ENCODE results near the gene ANKRD55. TPM values are rescaled to one million over a fixed set of nuclear protein-coding genes. Genes with fewer than 3 reads are reported as not detected.
"Not testable (repeated sequence)": the region's sequence is repeated elsewhere in the genome, so short reads cannot be mapped to it uniquely, and the experiment has no call there.

The ANKRD55 gene
- total RNA-seq, 1 donor = under 0.01 TPM

- DNase-seq (ENCODE audit: low read depth) = no peak
- no peak overlapping the region for H3K4me3 ChIP-seq (ENCODE audit: low read depth, low read length)
- no peak for TF ChIP-seq CTCF (IDR thresholded peaks at IDR 0.05; ENCODE audit: insufficient read depth, low read depth, low read length)
Observed at GRCh38 chr5:56106837-56107236, 126.3 kb downstream of the ANKRD55 start.

- no peak overlapping the region for H3K4me3 ChIP-seq (ENCODE audit: low read depth, low read length)
- no peak for TF ChIP-seq CTCF (IDR thresholded peaks at IDR 0.05; ENCODE audit: insufficient read depth, low read depth, low read length)
- no peak for DNase-seq (ENCODE audit: low read depth)
Observed at GRCh38 chr5:56105511-56106291, 127.4 kb downstream of the ANKRD55 start.

GRCh38 chr5:56102889-56103288 lies 130.2 kb downstream of the ANKRD55 start:
- no peak for TF ChIP-seq CTCF (IDR thresholded peaks at IDR 0.05; ENCODE audit: insufficient read depth, low read depth, low read length)
- H3K4me3 ChIP-seq (ENCODE audit: low read depth, low read length) = no peak overlapping the region
- no peak for DNase-seq (ENCODE audit: low read depth)

- not testable (repeated sequence) for DNase-seq (ENCODE audit: low read depth); H3K4me3 ChIP-seq (ENCODE audit: low read depth, low read length)
Observed at GRCh38 chr5:56102207-56102606, 130.9 kb downstream of the ANKRD55 start.

- TF ChIP-seq CTCF (IDR thresholded peaks at IDR 0.05; ENCODE audit: insufficient read depth, low read depth, low read length) = no peak
- no peak for DNase-seq (ENCODE audit: low read depth)
- H3K4me3 ChIP-seq (ENCODE audit: low read depth, low read length) = no peak overlapping the region
Observed at GRCh38 chr5:56101180-56101579, 131.9 kb downstream of the ANKRD55 start.

- DNase-seq (ENCODE audit: low read depth) = no peak
- no peak for TF ChIP-seq CTCF (IDR thresholded peaks at IDR 0.05; ENCODE audit: insufficient read depth, low read depth, low read length)
- H3K4me3 ChIP-seq (ENCODE audit: low read depth, low read length) = no peak overlapping the region
Observed at GRCh38 chr5:56100439-56101176, 132.5 kb downstream of the ANKRD55 start.

GRCh38 chr5:56099346-56099745 lies 133.8 kb downstream of the ANKRD55 start:
- peak; percentile 76 for DNase-seq (ENCODE audit: low read depth)
- no peak for TF ChIP-seq CTCF (IDR thresholded peaks at IDR 0.05; ENCODE audit: insufficient read depth, low read depth, low read length)
- no peak overlapping the region for H3K4me3 ChIP-seq (ENCODE audit: low read depth, low read length)

All from fibroblast of villous mesenchyme (primary cell).